ENCODE results near the gene ENKUR. TPM values are rescaled to one million over a fixed set of nuclear protein-coding genes. Genes with fewer than 3 reads are reported as not detected.

The ENKUR gene
- total and polyA plus RNA-seq, 9 donors, result 0.04 to 0.51 (median 0.35) TPM

GRCh38 chr10:24951201-24952142, 64.5 kb downstream of the ENKUR start:
- Histone ChIP-seq H3K4me1 (ENCODE audit: control insufficient read depth, insufficient read depth, low read length) (peaks cover 32% of the 10 kb centered on the region), H3K36me3 (ENCODE audit: control insufficient read depth, insufficient read depth, low read length) (no peaks in the 10 kb centered on the region), H3K4me3 (ENCODE audit: low read length) (peak overlapping the region; percentile 69), H3K27me3 (ENCODE audit: control insufficient read depth, insufficient read depth, low read length) (no peaks in the 10 kb centered on the region), H3K27ac (ENCODE audit: low read length) (peak overlapping the region; percentile 95), H3K9me3 (replicated peaks; ENCODE audit: control insufficient read depth, low read depth, low read length) (no peaks in the 10 kb centered on the region)
- DNase-seq, result peak; percentile 79
- WGBS (ENCODE audit: insufficient coverage), result 22% methylated on average over 10 of the region's 10 CpGs

DNA sequence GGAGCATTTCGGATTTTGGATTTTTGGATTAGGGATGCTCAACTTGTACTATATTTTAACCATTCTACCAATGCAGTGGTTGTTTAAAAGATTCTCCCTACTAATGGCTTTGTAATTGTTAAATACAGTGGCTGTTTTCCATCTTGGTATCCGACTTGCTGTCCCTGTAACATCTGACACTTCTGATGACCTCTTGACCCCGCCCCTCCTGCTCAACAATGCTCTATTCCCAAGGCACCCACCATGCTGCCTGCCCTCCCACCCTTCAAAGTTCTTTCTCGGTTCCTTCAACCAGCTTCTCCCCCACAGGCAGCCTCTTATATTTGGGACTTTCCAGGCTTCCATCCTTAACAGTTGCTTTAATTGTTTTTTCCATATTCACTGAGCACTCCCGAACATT, 65.5 kb downstream of the ENKUR start:
- 69% methylated on average over 3 of the region's 5 CpGs for WGBS (ENCODE audit: insufficient coverage)
- peak overlapping the region; percentile 20 for H3K27ac ChIP-seq (ENCODE audit: low read length)
- H3K4me3 ChIP-seq (ENCODE audit: low read length), result no peak overlapping the region
- no peaks in the 10 kb centered on the region for H3K9me3 ChIP-seq (replicated peaks; ENCODE audit: control insufficient read depth, low read depth, low read length)
- no peaks in the 10 kb centered on the region for H3K27me3 ChIP-seq (ENCODE audit: control insufficient read depth, insufficient read depth, low read length)
- H3K4me1 ChIP-seq (ENCODE audit: control insufficient read depth, insufficient read depth, low read length), result peaks cover 32% of the 10 kb centered on the region
- DNase-seq, result peak; percentile 49
- no peaks in the 10 kb centered on the region for H3K36me3 ChIP-seq (ENCODE audit: control insufficient read depth, insufficient read depth, low read length)

- Histone ChIP-seq H3K36me3 (ENCODE audit: control insufficient read depth, insufficient read depth, low read length) (no peaks in the 10 kb centered on the region), H3K4me1 (ENCODE audit: control insufficient read depth, insufficient read depth, low read length) (peaks cover 32% of the 10 kb centered on the region), H3K27ac (ENCODE audit: low read length) (no peak overlapping the region), H3K4me3 (ENCODE audit: low read length) (no peak overlapping the region), H3K27me3 (ENCODE audit: control insufficient read depth, insufficient read depth, low read length) (no peaks in the 10 kb centered on the region), H3K9me3 (replicated peaks; ENCODE audit: control insufficient read depth, low read depth, low read length) (no peaks in the 10 kb centered on the region)
- 73% methylated on average over 2 of the region's 3 CpGs for WGBS (ENCODE audit: insufficient coverage)
- DNase-seq, result no peak
These were observed 66.3 kb downstream of the ENKUR start for GRCh38 chr10:24949616-24950015.

DNA sequence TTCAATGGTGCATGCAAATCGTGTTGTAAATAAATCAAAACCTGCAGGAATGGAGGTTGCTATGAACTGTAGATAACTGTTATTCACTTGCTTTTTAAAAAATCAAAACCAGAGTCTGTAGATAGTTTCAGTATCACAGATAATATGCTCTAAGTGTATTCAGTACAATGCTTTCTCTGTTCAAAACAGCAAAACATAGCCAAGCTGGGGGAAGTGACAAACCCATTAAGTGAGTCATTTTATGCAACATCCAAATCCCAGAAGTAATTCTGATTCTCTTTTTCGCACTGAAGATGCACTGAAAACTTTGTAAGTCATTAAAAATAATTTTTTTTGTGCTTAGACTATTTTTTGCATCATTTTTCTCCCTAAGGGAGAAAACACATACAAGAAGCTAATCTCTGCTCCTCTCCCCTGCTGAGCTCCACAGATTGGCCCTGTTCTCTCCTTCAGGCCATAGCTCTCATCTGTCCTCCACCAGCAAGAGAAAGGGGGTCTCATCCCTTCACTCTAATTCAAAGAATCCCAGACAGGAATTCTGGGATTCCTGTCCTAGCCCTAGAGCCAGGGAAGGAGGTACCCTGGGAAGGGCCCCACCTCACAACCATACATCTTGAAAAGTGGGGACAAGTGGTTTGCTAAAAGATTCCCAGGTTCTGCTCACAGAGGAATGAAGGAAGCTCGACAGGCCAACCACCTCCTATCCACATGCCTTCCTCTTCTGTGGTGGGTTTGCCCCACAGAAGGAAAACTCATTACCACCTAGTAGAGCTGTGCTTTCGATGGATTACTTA, 68.5 kb downstream of the ENKUR start:
- DNase-seq, result peak; percentile 80

GRCh38 chr10:24944512-24945255, 71.3 kb downstream of the ENKUR start:
- WGBS (ENCODE audit: insufficient coverage), result 75% methylated on average over 6 of the region's 11 CpGs
- no peak overlapping the region for H3K4me3 ChIP-seq (ENCODE audit: low read length)
- no peaks in the 10 kb centered on the region for H3K9me3 ChIP-seq (replicated peaks; ENCODE audit: control insufficient read depth, low read depth, low read length)
- DNase-seq, result peak; percentile 50
- H3K27ac ChIP-seq (ENCODE audit: low read length), result no peak overlapping the region
- H3K27me3 ChIP-seq (ENCODE audit: control insufficient read depth, insufficient read depth, low read length), result no peaks in the 10 kb centered on the region
- no peaks in the 10 kb centered on the region for H3K36me3 ChIP-seq (ENCODE audit: control insufficient read depth, insufficient read depth, low read length)
- peaks cover 4% of the 10 kb centered on the region for H3K4me1 ChIP-seq (ENCODE audit: control insufficient read depth, insufficient read depth, low read length)

More for the DNA sequence above, 68.5 kb downstream of the ENKUR start:
- no CpG with 5 or more reads among the region's 4 CpGs for WGBS (ENCODE audit: insufficient coverage)
- Histone ChIP-seq H3K27ac (ENCODE audit: low read length) (peak overlapping the region; percentile 45), H3K4me3 (ENCODE audit: low read length) (no peak overlapping the region), H3K4me1 (ENCODE audit: control insufficient read depth, insufficient read depth, low read length) (peaks cover 18% of the 10 kb centered on the region), H3K9me3 (replicated peaks; ENCODE audit: control insufficient read depth, low read depth, low read length) (no peaks in the 10 kb centered on the region), H3K27me3 (ENCODE audit: control insufficient read depth, insufficient read depth, low read length) (no peaks in the 10 kb centered on the region), H3K36me3 (ENCODE audit: control insufficient read depth, insufficient read depth, low read length) (no peaks in the 10 kb centered on the region)

- no peak for DNase-seq
- Histone ChIP-seq H3K4me3 (ENCODE audit: low read length) (no peak overlapping the region), H3K27ac (ENCODE audit: low read length) (no peak overlapping the region), H3K9me3 (replicated peaks; ENCODE audit: control insufficient read depth, low read depth, low read length) (no peaks in the 10 kb centered on the region), H3K27me3 (ENCODE audit: control insufficient read depth, insufficient read depth, low read length) (no peaks in the 10 kb centered on the region), H3K4me1 (ENCODE audit: control insufficient read depth, insufficient read depth, low read length) (no peaks in the 10 kb centered on the region), H3K36me3 (ENCODE audit: control insufficient read depth, insufficient read depth, low read length) (peaks cover 3% of the 10 kb centered on the region)
- 100% methylated on average over 1 of the region's 2 CpGs for WGBS (ENCODE audit: insufficient coverage)
These were observed 77.4 kb downstream of the ENKUR start for GRCh38 chr10:24938525-24938924.

DNA sequence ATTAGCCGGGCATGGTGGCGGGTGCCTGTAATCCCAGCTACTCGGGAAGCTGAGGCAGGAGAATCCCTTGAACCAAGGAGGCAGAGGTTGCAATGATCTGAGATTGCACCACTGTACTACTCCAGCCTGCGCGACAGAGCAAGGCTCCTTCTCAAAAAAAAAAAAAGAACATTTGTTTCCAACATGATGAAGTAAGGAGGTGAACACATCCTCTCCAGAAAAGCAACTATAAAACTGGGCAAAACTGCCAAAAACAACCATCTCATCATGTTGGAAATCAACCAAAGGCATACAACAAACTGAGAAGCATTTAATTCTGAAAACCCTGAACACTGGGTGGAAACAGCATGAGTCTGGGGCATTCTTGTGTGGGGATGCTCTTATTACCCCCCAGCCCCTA, 77.9 kb downstream of the ENKUR start:
- H3K9me3 ChIP-seq (replicated peaks; ENCODE audit: control insufficient read depth, low read depth, low read length), result no peaks in the 10 kb centered on the region
- H3K36me3 ChIP-seq (ENCODE audit: control insufficient read depth, insufficient read depth, low read length), result peaks cover 3% of the 10 kb centered on the region
- H3K4me1 ChIP-seq (ENCODE audit: control insufficient read depth, insufficient read depth, low read length), result no peaks in the 10 kb centered on the region
- no peak for DNase-seq
- no peak overlapping the region for H3K4me3 ChIP-seq (ENCODE audit: low read length)
- H3K27ac ChIP-seq (ENCODE audit: low read length), result no peak overlapping the region
- 100% methylated on average over 1 of the region's 5 CpGs for WGBS (ENCODE audit: insufficient coverage)
- no peaks in the 10 kb centered on the region for H3K27me3 ChIP-seq (ENCODE audit: control insufficient read depth, insufficient read depth, low read length)

DNA sequence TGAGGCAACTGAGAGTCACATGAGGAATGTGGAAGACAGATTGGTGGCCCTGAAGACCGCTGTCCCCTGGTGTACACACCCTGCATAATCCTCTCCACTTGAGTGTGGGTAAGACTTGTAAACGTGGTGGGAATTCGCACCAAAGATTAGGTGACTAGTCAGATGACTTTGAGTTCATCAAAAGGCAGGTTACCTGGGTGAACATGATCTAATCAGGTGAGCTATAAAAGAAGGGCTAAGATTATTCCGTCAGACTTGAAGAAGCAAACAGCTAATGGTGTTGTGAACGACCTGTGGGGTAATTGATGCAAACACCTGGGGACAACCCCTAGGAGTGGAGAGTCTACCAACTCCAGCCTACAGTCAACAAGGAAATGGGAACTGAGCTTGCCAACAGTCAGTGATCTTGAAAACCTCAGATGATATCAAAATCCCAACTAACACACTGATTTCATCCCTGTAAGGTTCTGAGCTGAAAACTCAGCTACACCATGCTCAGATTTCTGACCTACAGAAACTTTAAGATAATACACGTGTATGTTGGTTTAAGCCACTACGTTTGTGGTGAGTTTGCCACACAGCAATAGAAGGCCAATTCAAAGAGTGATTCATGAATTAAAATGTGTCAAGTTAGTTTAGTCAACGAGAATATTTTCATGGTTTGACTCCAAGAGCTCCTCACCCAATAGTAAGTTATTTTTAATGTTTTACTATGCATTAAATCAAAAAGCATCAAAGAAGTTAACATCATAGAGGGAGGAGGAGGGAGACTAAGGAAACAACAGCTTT, 80.3 kb downstream of the ENKUR start:
- Histone ChIP-seq H3K36me3 (ENCODE audit: control insufficient read depth, insufficient read depth, low read length) (peaks cover 3% of the 10 kb centered on the region), H3K9me3 (replicated peaks; ENCODE audit: control insufficient read depth, low read depth, low read length) (no peaks in the 10 kb centered on the region), H3K27me3 (ENCODE audit: control insufficient read depth, insufficient read depth, low read length) (no peaks in the 10 kb centered on the region), H3K27ac (ENCODE audit: low read length) (no peak overlapping the region), H3K4me3 (ENCODE audit: low read length) (no peak overlapping the region), H3K4me1 (ENCODE audit: control insufficient read depth, insufficient read depth, low read length) (no peaks in the 10 kb centered on the region)
- 86% methylated on average over 3 of the region's 8 CpGs for WGBS (ENCODE audit: insufficient coverage)
- no peak for DNase-seq
